ENCODE results near the gene ATRNL1.

DNA sequence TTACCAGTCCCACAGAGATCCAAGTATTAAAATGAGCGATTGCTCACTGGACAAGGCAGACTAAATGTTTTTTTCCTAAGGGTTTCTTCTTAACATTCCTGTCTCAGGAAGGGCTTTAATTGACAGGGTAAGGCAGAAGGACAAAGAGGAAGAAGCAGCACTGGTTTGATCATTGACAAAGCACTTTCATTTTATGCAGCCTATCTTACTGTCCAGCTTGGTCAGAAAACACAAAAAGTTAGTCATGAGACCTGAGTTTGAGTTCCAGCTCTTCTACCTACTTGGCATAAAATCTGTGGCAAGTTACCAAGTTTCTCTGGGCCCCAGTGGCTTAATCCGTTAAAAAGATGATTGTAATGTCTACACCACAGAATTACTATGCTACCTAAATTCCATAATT lies 721.4 kb downstream of the ATRNL1 start:
- TF ChIP-seq YY1 (IDR thresholded peaks at IDR 0.05; ENCODE audit: extremely low read depth, insufficient replicate concordance, low read depth, low read length) (no peak), EZH2phosphoT487 (IDR thresholded peaks at IDR 0.05; ENCODE audit: borderline replicate concordance) (no peak)
- TF ChIP-seq, protein P1, sequence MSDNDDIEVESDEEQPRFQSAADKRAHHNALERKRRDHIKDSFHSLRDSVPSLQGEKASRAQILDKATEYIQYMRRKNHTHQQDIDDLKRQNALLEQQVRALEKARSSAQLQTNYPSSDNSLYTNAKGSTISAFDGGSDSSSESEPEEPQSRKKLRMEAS (IDR thresholded peaks at IDR 0.05) = no peak
- TF ChIP-seq, protein P2, sequence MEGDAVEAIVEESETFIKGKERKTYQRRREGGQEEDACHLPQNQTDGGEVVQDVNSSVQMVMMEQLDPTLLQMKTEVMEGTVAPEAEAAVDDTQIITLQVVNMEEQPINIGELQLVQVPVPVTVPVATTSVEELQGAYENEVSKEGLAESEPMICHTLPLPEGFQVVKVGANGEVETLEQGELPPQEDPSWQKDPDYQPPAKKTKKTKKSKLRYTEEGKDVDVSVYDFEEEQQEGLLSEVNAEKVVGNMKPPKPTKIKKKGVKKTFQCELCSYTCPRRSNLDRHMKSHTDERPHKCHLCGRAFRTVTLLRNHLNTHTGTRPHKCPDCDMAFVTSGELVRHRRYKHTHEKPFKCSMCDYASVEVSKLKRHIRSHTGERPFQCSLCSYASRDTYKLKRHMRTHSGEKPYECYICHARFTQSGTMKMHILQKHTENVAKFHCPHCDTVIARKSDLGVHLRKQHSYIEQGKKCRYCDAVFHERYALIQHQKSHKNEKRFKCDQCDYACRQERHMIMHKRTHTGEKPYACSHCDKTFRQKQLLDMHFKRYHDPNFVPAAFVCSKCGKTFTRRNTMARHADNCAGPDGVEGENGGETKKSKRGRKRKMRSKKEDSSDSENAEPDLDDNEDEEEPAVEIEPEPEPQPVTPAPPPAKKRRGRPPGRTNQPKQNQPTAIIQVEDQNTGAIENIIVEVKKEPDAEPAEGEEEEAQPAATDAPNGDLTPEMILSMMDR (IDR thresholded peaks at IDR 0.05 in 2 of 3, conservative IDR thresholded peaks at IDR 0.05 in 1 of 3; ENCODE audit: borderline replicate concordance in 1 of 3, insufficient read depth in 1 of 3, low read depth in 2 of 3, low read length in 2 of 3) = no peak
